ENCODE data around the gene MTUS2.

GRCh38 chr13:28877408-28877807 lies 57.3 kb downstream of the MTUS2 start:
- TF ChIP-seq CTCF (IDR thresholded peaks at IDR 0.05; ENCODE audit: extremely low read depth in 1 of 2, insufficient read depth in 1 of 2, low read depth in 1 of 2, low read length in 2 of 2) = no peak
- TF ChIP-seq POLR2AphosphoS5 (IDR thresholded peaks at IDR 0.05; ENCODE audit: insufficient read depth, low read depth, low read length) = no peak
- TF ChIP-seq MAX (IDR thresholded peaks at IDR 0.05; ENCODE audit: insufficient read depth, insufficient read length) = no peak
- TF ChIP-seq EZH2 (IDR thresholded peaks at IDR 0.05; ENCODE audit: borderline replicate concordance, low read depth, low read length, severe bottlenecking) = no peak
- TF ChIP-seq GATA2 (IDR thresholded peaks at IDR 0.05; ENCODE audit: insufficient read depth, insufficient read length, low read depth, low read length) = no peak
- TF ChIP-seq POLR2A (IDR thresholded peaks at IDR 0.05; ENCODE audit: low read depth, low read length) = no peak
